ENCODE results near the gene LRRC7. TPM values are rescaled to one million over a fixed set of nuclear protein-coding genes. Genes with fewer than 3 reads are reported as not detected.

Gene LRRC7
- total and polyA plus RNA-seq, 2 of the 13 experiments (the other 11 are each of a cell fraction or from before 2014, with no cell fraction given) = not detected

DNA sequence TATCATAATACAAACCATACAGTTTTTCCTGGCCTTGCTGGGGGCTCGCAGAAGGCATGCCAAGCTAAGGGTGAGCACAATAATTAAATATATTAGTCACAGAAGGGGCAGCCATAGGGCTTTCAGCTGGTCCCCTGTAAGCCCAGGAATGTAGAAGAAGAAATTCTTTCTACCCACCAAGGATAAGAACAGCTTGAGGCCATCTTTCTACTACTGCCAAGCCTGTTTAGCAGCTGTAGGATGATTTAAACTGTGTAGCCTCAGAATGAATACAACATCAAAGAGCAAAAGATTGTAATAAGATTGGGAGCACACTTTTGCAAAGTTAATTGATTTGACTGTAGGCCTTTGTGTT, 171.5 kb downstream of the LRRC7 start (continued):
- no peak for TF ChIP-seq LBX2 (CRISPR knock-in tag; IDR thresholded peaks at IDR 0.05; ENCODE audit: borderline replicate concordance)

GRCh38 chr1:69743146-69743545, 175.4 kb downstream of the LRRC7 start:
- no peak for FAIRE-seq
- intact Hi-C loops (cut with micrococcal nuclease; ENCODE audit: unreplicated experiment) = no loop called here
- no peak for ATAC-seq
- Histone ChIP-seq H3K27ac (ENCODE audit: extremely low read length, insufficient read depth, low read length) (no peak overlapping the region), H3K4me3 (replicated peaks in 1 of 3; ENCODE audit: insufficient read depth in 1 of 3, low read depth in 2 of 3, low read length in 3 of 3) (no peak overlapping the region), H3K79me2 (ENCODE audit: insufficient read depth, low read length) (no peaks in the 10 kb centered on the region), H3K4me2 (ENCODE audit: low read depth, low read length) (no peak overlapping the region), H4K20me1 (ENCODE audit: insufficient read depth, low read length) (no peaks in the 10 kb centered on the region), H3K9me3 (ENCODE audit: low read length) (no peaks in the 10 kb centered on the region), H2AFZ (ENCODE audit: low read length) (no peak overlapping the region), H3K36me3 (replicated peaks in 1 of 2; ENCODE audit: control insufficient read depth in 1 of 2, insufficient read depth in 2 of 2, low read length in 2 of 2) (no peaks in the 10 kb centered on the region), H3K9ac (ENCODE audit: insufficient read depth, low read depth, low read length) (no peak overlapping the region), H3K27me3 (ENCODE audit: control insufficient read depth in 1 of 2, insufficient read depth in 2 of 2, low read length in 2 of 2) (no peaks in the 10 kb centered on the region), H3K4me1 (ENCODE audit: insufficient read depth, low read length) (no peaks in the 10 kb centered on the region)
- no peak for DNase-seq (ENCODE audit: low spot score)
- in situ Hi-C loops (cut with HindIII; ENCODE audit: extremely low pct_ligation_motif_present, low pct_unique_long_range_greater_than_20kb) = no loop called here
- ChIA-PET CTCF (ENCODE audit: low intra/inter-chr PET ratio, low total read pairs) (no interaction called here), POLR2A (no interaction called here)
- BruUV-seq (replicated peaks) = no TSS peak
- TF ChIP-seq, protein P1, sequence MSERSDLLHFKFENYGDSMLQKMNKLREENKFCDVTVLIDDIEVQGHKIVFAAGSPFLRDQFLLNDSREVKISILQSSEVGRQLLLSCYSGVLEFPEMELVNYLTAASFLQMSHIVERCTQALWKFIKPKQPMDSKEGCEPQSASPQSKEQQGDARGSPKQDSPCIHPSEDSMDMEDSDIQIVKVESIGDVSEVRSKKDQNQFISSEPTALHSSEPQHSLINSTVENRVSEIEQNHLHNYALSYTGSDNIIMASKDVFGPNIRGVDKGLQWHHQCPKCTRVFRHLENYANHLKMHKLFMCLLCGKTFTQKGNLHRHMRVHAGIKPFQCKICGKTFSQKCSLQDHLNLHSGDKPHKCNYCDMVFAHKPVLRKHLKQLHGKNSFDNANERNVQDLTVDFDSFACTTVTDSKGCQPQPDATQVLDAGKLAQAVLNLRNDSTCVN (CRISPR knock-in tag; IDR thresholded peaks at IDR 0.05; ENCODE audit: borderline replicate concordance) = no peak
- TF ChIP-seq TAF15 (IDR thresholded peaks at IDR 0.05; ENCODE audit: low read depth, low read length, poor library complexity, severe bottlenecking) (no peak), CEBPB (IDR thresholded peaks at IDR 0.05; ENCODE audit: borderline replicate concordance, low read depth, low read length) (no peak)
- 1% methylated on average over 3 of the region's 3 CpGs for WGBS (ENCODE audit: low lambda C conversion rate)

DNA sequence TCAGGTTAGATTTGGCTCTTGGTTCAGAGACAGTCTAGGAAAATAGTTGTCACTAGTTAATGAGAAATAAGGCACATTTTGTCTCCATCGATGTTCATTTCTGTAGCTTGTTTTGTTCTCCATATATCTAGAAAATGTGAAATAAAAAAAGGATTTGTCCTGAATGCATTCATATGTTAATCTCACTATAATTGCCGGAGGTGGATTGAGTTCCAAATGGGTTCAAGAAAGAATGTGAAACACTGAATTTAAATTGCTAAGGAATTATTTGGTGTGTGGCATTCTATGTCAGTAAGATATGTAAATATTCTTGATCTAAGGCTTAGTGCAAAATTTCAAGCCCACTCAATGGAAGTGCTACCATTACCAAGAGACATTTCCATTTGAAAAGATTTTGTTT, 176.7 kb downstream of the LRRC7 start:
- Histone ChIP-seq H3K4me2 (ENCODE audit: low read depth, low read length) (no peak overlapping the region), H3K4me1 (ENCODE audit: insufficient read depth, low read length) (no peaks in the 10 kb centered on the region), H3K36me3 (replicated peaks in 1 of 2; ENCODE audit: control insufficient read depth in 1 of 2, insufficient read depth in 2 of 2, low read length in 2 of 2) (no peaks in the 10 kb centered on the region), H2AFZ (ENCODE audit: low read length) (no peak overlapping the region), H3K9ac (ENCODE audit: insufficient read depth, low read depth, low read length) (no peak overlapping the region), H4K20me1 (ENCODE audit: insufficient read depth, low read length) (no peaks in the 10 kb centered on the region), H3K4me3 (replicated peaks in 1 of 3; ENCODE audit: insufficient read depth in 1 of 3, low read depth in 2 of 3, low read length in 3 of 3) (no peak overlapping the region), H3K79me2 (ENCODE audit: insufficient read depth, low read length) (no peaks in the 10 kb centered on the region), H3K27ac (ENCODE audit: extremely low read length, insufficient read depth, low read length) (no peak overlapping the region), H3K27me3 (ENCODE audit: control insufficient read depth in 1 of 2, insufficient read depth in 2 of 2, low read length in 2 of 2) (no peaks in the 10 kb centered on the region), H3K9me3 (ENCODE audit: low read length) (no peaks in the 10 kb centered on the region)
- POLR2A ChIA-PET = no interaction called here
- DNase-seq (ENCODE audit: low spot score) = no peak
- no TSS peak for BruUV-seq (replicated peaks)
- 3% methylated on average over 2 of the region's 2 CpGs for WGBS (ENCODE audit: low lambda C conversion rate)
- intact Hi-C loops (cut with micrococcal nuclease; ENCODE audit: unreplicated experiment) = no loop called here
- CTCF ChIA-PET (ENCODE audit: low intra/inter-chr PET ratio, low total read pairs) = no interaction called here
- no peak for FAIRE-seq
- TF ChIP-seq ZNF782 (CRISPR knock-in tag; IDR thresholded peaks at IDR 0.05; ENCODE audit: borderline replicate concordance) = no peak
- no peak for TF ChIP-seq RELA (CRISPR knock-in tag; IDR thresholded peaks at IDR 0.05)
- no peak for TF ChIP-seq KLF11 (CRISPR knock-in tag; IDR thresholded peaks at IDR 0.05)
- TF ChIP-seq AGO2 (optimal IDR thresholded peaks at IDR 0.05; ENCODE audit: low read depth, low read length) = no peak
- no peak for TF ChIP-seq ZNF34 (CRISPR knock-in tag; IDR thresholded peaks at IDR 0.05; ENCODE audit: borderline replicate concordance)
- TF ChIP-seq PTBP1 (IDR thresholded peaks at IDR 0.05; ENCODE audit: low read depth, low read length, poor library complexity, severe bottlenecking) = no peak
- no peak for TF ChIP-seq JDP2 (CRISPR knock-in tag; IDR thresholded peaks at IDR 0.05; ENCODE audit: borderline replicate concordance)
- no peak for TF ChIP-seq ZNF792 (CRISPR knock-in tag; IDR thresholded peaks at IDR 0.05)
- TF ChIP-seq HNRNPL (IDR thresholded peaks at IDR 0.05; ENCODE audit: low read depth, low read length) = no peak
- TF ChIP-seq ZNF773 (CRISPR knock-in tag; IDR thresholded peaks at IDR 0.05; ENCODE audit: borderline replicate concordance) = no peak
- ATAC-seq = no peak
- in situ Hi-C loops (cut with HindIII; ENCODE audit: extremely low pct_ligation_motif_present, low pct_unique_long_range_greater_than_20kb) = no loop called here

All from HepG2 (cell line).